GM19324 (cell line): ENCODE results near the gene OBI1.

ENCODE experiments used
- ATAC-seq: cut with Tn5 transposase; IDR thresholded peaks from one replicate; pipeline ENCODE4 v1.9.1; 2021; ENCODE audit warnings: mild to moderate bottlenecking, moderate library complexity; ENCODE audit not compliant: unreplicated experiment, low FRiP score

Gene OBI1

DNA sequence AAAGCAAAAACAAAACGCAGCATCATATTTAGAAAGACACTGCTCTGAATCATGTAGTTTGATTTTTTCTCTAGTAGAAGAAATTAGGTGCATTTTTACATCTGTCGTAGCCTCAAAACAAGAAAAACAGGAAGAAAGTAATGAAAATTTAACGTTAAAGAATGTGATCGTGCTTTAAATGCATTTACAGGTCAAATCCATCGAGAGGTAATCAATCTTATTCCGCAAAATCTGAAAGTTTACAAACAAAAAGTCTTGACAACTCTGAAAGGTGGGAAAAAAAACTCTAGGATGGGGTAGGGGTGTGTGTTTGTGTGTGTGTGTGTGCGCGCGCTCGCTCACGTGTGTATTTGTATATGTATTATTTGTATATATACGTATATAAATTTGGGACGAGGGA lies 65.8 kb downstream of the OBI1 start:
- ATAC-seq = no peak

DNA sequence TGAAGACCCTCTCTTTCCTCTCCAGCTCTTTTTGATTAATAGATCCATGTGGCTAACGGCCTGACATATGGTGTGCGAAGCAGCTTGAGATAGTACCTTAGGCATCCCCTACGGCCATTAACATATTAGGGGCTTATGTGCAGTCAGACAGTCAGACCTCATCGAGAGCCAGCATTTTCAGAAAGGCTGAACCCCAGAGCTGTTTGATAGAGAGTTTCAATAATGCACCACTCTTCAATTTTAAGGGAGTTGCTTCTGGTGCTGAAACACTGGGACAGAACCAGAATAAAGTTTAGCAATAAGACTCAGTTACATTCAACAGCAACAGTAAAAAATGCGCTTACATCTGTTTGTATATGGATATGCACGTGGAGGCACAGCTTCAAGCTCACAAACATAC lies 66.4 kb downstream of the OBI1 start:
- ATAC-seq = no peak

DNA sequence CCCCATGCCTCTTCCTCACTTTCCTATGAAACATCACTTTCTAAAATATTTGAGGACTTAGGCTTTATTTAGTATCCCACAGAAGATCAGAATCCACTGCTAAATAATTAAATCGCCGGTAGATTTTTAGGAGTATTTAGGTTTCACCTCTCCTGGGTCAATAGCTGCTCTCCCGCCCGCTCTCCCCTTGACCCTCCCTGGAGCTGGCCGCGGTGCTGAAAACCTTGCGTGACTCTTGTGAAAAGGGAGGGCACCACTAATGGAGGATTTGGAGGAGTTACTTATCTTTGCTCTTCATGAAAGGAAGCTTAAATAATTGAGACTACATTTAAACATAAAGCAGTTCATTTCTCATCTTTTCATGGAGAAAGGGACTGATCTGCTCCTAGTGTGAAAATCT lies 69.7 kb downstream of the OBI1 start:
- no peak for ATAC-seq

DNA sequence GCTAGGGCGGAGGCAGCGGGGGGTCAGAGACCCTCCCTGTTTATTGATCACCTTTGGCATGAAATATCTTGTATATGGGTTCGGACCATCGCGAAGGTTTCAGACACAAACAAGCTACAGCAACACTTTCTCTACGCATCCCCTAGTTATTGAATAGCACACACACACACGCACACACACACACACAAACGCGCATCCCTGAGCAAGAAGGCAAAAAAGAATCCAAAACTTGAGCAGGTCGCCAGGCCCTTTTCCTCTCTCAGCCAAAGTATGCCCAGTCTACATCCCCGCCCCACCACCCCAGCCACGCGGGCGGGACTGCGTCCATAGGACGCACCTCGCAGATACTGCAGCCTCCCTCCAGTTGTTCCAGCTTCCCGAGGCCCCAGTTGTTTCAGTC lies 71.6 kb downstream of the OBI1 start:
- ATAC-seq = no peak

DNA sequence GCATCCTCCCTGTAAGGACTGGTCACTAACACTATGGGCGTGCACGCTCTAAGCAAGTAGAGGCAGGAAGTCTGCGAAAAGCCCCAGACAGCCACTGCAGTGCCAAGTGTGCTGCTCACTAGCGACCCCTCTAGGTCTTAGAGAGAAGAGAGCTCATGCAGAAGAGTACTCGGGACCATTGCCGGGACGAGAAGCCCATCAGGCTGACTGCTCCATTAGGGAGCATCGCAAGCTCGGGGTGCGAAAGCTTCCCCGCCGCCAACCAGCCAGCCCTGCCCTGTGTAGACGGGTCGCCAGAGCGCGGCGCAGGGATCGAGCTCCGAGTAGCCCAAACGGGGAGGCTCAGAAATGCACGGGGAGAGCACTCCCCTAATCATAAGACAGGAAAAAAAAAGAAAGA lies 72.2 kb downstream of the OBI1 start:
- ATAC-seq = no peak

DNA sequence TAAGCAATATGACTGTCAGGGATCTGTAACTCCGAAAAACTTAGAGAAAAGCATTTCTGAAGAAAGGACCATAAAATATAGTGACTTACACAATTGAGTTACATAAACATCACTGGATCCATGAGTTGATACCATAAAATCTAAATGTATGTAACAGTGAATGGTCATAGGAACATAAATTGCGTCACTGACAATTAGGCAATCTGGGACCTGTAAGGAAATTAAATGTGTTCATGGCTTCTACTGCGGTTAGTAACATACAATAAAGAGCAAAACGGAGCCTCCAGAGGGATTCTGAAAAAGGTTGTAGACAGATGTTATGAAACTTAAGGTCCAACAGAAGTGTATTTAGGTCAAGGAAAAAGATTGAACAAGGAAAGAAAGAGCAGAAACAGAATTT lies 82.7 kb downstream of the OBI1 start:
- ATAC-seq = no peak

DNA sequence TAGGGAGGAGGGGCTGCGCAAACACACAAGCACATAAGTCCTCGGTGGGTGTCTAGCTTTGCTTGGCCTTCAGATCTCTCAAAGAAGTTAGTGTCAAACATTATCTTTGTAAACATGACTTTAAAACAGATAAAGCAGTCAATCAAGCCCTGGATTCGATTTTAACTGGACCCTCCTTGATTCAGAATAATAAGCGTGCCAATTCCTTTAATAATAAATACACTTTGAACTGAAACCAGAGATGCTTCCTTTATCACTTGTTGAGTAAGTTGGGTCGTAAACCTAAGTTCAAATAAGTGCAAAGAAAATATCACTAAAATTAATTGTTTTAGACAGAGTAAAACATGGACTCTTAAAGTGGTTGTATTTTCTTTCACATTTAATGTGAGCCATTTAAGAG lies 86.5 kb downstream of the OBI1 start:
- ATAC-seq = no peak

DNA sequence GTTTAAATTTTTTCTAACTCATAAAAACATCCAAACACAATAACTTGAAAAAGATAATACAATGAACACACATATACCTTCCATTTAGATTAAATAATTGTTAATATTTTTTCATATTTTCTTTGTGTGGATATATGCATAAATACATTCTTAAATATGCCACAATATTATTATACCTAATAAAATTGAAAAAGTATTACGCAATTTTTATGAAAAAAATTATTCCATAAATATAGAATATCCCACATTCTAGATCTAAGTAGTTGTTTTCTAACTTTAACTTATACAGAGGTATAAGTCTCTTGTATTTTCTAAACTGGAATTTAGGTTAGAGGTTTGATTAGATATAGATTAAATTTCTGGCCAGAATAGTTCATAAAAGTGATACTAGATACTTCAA lies 89.9 kb downstream of the OBI1 start:
- no peak for ATAC-seq

DNA sequence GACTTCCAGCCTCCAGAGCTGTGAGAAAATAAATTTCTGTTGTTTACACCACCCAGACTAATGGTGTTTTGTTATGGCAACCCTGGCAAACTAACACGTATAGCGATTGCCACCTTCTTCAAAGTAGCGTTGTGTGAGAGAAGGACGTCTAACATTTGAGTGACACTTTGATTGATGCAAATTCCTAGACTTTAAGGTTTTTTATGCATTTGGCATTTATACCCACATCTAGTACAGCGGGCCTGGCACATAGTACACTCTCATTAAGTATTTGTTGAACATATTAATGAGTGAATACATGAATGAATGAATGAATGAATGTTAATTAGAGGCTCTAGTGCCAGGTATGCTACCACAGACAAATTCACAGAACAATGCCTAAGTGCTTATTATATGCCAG lies 92.3 kb downstream of the OBI1 start:
- no peak for ATAC-seq
